ENCODE measurements around the gene APBB1. TPM values are rescaled to one million over a fixed set of nuclear protein-coding genes. Genes with fewer than 3 reads are reported as not detected.
"Not testable (repeated sequence)": the region's sequence is repeated elsewhere in the genome, so short reads cannot be mapped to it uniquely, and the experiment has no call there.

The APBB1 gene
- total and polyA plus RNA-seq, 8 donors: 30.7 to 47.1 (median 42.7) TPM

DNA sequence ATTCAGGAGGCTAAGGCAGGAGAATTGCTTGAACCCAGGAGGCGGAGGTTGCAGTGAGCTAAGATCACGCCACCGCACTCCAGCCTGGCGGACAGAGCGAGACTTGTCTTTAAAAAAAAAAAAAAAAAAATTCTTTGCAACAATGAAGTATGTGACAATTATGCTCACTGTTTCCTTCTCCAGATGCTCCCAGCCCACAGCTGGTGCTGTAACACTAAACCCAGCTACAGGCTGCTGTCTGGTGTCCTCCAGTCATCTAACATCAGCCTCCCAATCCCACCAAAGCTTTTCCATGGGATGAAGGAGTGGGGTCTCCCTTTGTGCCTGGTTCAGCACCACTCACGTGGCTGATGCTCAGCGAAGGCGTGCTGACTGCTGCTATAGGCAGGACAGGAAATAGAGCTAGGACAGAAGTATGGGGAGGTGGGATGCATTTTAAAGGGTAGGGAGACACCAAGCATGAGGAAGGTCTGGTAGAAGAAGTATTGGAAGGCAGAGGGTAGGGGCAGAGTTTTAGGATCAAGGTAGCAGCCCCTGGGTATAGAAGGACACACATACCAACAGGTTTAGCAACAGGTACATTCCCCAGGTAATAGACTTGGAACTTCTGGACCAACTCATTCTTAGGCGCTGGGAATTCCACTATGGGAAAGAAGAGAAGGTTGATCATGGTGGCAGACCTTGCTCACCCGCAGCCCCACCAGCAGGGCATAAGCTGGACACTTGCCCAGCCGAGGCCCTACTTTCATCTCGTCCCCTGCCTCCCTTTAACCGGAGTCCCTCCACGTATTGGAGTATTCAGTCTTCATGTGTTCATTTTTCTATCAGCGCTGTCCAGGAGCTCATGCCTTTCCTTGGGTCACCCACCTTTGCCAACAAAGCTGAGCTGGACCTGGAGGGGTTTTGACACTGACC is 18.2 kb downstream of the APBB1 start:
- TF ChIP-seq, protein P1, sequence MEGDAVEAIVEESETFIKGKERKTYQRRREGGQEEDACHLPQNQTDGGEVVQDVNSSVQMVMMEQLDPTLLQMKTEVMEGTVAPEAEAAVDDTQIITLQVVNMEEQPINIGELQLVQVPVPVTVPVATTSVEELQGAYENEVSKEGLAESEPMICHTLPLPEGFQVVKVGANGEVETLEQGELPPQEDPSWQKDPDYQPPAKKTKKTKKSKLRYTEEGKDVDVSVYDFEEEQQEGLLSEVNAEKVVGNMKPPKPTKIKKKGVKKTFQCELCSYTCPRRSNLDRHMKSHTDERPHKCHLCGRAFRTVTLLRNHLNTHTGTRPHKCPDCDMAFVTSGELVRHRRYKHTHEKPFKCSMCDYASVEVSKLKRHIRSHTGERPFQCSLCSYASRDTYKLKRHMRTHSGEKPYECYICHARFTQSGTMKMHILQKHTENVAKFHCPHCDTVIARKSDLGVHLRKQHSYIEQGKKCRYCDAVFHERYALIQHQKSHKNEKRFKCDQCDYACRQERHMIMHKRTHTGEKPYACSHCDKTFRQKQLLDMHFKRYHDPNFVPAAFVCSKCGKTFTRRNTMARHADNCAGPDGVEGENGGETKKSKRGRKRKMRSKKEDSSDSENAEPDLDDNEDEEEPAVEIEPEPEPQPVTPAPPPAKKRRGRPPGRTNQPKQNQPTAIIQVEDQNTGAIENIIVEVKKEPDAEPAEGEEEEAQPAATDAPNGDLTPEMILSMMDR (IDR thresholded peaks at IDR 0.05): no peak
- peaks cover 0 to 9% of the 10 kb centered on the region in 2 donors for H3K36me3 ChIP-seq
- no peak overlapping the region for H3K27ac ChIP-seq
- peaks cover 0 to 12% of the 10 kb centered on the region in 2 donors for H3K4me1 ChIP-seq
- H3K4me3 ChIP-seq: no peak overlapping the region
- H3K9me3 ChIP-seq: no peaks in the 10 kb centered on the region
- intact Hi-C loops (cut with DNase I): no loop called here
- no peak for ATAC-seq
- DNase-seq: no peak
- H3K27me3 ChIP-seq: no peaks in the 10 kb centered on the region

DNA sequence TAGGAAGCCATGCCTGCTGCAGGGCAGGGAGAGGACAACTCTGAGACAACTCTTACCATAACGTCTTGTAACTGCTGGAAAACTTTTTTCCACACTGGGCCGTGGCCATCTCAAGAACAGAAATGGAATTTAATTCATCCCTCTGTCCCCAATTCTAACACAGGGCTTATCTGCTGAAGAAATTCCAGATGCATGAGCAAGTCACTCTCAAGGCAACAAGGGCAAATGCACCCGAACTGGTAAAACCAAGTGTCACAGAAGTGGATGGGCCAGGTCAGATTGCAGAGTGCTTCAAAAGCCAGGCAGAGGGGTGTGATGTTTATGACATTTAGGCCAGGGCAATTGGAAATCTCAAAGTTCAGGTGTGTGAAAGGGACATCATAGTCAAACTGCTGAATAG is 21.3 kb downstream of the APBB1 start:
- peak; percentile 87 for ATAC-seq
- Histone ChIP-seq H3K27me3 (no peaks in the 10 kb centered on the region), H3K9me3 (no peaks in the 10 kb centered on the region), H3K4me3 (no peak overlapping the region), H3K4me1 (peaks cover 0 to 12% of the 10 kb centered on the region in 2 donors), H3K27ac (peak overlapping the region; percentile 5 to 35), H3K36me3 (peaks cover 0 to 23% of the 10 kb centered on the region in 2 donors)
- DNase-seq: no peak
- TF ChIP-seq, protein P1 (IDR thresholded peaks at IDR 0.05): no peak
- intact Hi-C loops (cut with DNase I): no loop called here

DNA sequence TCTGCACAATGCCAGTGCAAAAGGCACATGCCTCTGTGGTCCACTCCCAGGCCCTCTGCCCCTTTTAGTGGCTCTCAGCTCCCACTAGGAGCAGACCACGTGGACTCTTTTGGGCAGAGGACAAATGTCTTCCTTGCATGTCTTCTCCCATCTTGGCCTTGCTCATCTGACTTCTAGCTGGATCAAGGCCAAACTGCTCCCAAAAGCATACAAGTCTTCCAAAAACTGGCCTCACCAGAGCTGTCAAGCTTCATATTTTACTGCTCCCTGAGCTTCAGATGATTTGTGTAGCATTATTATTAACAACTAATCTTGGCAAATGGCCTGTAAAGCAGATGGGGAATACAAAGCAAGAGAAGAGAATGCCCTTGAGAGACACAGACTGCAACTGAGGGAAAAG is 21.7 kb downstream of the APBB1 start:
- intact Hi-C loops (cut with DNase I): no loop called here
- TF ChIP-seq, protein P1 (IDR thresholded peaks at IDR 0.05): no peak
- Histone ChIP-seq H3K36me3 (peaks cover 0 to 23% of the 10 kb centered on the region in 2 donors), H3K4me1 (peaks cover 3 to 12% of the 10 kb centered on the region in 2 donors), H3K27ac (peak overlapping the region; percentile 5 to 35), H3K27me3 (no peaks in the 10 kb centered on the region), H3K4me3 (no peak overlapping the region), H3K9me3 (no peaks in the 10 kb centered on the region)
- DNase-seq (no peak), ATAC-seq (no peak)

DNA sequence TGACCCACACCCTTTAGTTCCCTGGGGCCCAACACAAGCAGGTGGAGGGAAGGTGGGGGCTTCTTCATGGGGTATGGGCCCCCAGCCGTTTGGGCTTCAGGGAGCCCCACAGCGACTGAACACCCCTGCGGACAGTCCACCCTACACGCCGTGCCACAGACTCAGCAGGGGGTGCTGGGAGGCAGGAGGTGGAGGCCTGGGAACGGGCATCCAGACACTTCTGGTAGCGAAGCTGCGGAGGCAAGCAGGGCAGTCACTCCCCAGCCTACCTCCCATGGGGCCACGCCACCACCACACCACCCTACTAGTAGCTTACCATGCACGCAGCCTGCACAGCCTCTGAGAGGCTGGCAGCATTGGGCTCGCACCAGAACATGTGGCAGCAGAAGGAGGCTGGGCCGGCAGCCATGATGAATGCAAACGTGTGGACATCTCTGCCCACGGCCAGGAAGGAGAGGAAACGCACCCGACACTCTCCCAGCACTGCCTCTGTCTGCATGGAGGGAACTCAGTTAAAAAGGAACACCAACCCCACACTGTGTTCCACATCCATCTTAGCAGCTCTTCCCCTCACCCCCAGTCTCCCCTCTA is 23.3 kb downstream of the APBB1 start:
- TF ChIP-seq, protein P1 (IDR thresholded peaks at IDR 0.05): no peak
- intact Hi-C loops (cut with DNase I): no loop called here
- no peak for ATAC-seq
- Histone ChIP-seq H3K4me3 (no peak overlapping the region), H3K27ac (no peak overlapping the region), H3K36me3 (peaks cover 0 to 17% of the 10 kb centered on the region in 2 donors), H3K4me1 (peaks cover 16% of the 10 kb centered on the region in 2 donors), H3K27me3 (no peaks in the 10 kb centered on the region), H3K9me3 (no peaks in the 10 kb centered on the region)
- DNase-seq: no peak

DNA sequence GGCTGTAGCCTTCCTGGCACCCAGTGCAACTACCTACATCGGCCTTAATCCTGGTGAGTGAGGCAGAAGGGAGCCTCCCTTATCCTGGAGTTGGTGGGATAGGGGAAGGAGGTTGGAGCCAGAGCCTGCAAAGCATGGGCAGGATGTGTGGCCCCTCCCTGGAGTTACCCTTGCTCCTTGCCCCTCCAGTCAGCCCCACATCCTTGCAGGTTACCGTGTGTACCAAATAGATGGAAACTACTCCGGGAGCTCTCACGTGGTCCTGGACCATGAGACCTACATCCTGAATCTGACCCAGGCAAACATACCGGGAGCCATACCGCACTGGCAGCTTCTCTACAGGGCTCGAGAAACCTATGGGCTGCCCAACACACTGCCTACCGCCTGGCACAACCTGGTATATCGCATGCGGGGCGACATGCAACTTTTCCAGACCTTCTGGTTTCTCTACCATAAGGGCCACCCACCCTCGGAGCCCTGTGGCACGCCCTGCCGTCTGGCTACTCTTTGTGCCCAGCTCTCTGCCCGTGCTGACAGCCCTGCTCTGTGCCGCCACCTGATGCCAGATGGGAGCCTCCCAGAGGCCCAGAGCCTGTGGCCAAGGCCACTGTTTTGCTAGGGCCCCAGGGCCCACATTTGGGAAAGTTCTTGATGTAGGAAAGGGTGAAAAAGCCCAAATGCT is 24.8 kb downstream of the APBB1 start:
- Histone ChIP-seq H3K36me3 (peaks cover 0 to 16% of the 10 kb centered on the region in 2 donors), H3K27ac (no peak overlapping the region), H3K9me3 (no peaks in the 10 kb centered on the region), H3K4me1 (peaks cover 16 to 23% of the 10 kb centered on the region in 2 donors), H3K27me3 (no peaks in the 10 kb centered on the region), H3K4me3 (no peak overlapping the region)
- TF ChIP-seq, protein P1 (IDR thresholded peaks at IDR 0.05): no peak
- intact Hi-C loops (cut with DNase I): no loop called here
- DNase-seq: no peak
- ATAC-seq: no peak

DNA sequence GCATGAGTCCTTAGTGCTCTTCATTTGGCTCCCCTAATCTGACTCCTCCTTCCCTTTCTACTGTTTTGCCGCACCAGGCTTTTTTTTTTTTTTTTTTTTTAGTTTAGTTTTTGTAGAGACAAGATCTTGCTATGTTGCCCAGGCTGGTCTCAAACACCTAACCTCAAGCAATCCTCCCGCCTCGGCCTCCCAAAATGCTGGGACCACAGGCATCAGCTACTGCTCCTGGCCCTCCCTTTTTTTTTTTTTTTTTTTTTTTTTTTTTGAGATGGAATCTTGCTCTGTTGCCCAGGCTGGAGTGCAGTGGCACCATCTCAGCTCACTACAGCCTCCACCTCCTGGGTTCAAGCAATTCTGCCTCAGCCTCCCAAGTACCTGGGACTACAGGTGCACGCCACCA is 26.6 kb downstream of the APBB1 start:
- H3K9me3 ChIP-seq; H3K27ac ChIP-seq; intact Hi-C loops (cut with DNase I); H3K4me3 ChIP-seq; H3K27me3 ChIP-seq; DNase-seq; ATAC-seq: not testable (repeated sequence)
- Histone ChIP-seq H3K4me1 (peaks cover 12 to 38% of the 10 kb centered on the region in 2 donors), H3K36me3 (peaks cover 0 to 16% of the 10 kb centered on the region in 2 donors)
